ENCODE measurements around the gene HLA-DMA. TPM values are rescaled to one million over a fixed set of nuclear protein-coding genes. Genes with fewer than 3 reads are reported as not detected.

HLA-DMA gene
- total and polyA plus RNA-seq, 2 of the 8 experiments (the other 6 are each of a cell fraction or from before 2014, with no cell fraction given), result 13.3 to 23.1 TPM

- TF ChIP-seq SAP30 (IDR thresholded peaks at IDR 0.05; ENCODE audit: insufficient read depth, insufficient replicate concordance, low read length) (peak; percentile 70), SP2 (IDR thresholded peaks at IDR 0.05; ENCODE audit: low read length) (no peak), SIX5 (IDR thresholded peaks at IDR 0.05; ENCODE audit: low read depth, low read length) (no peak)
Measured at GRCh38 chr6:32952817-32953739, at the start of gene HLA-DMA (continued).

All from H1 (cell line).